Ovary (tissue), 3 donors: Measurements from ENCODE around the gene UCN.

Experiments used
- CTCF ChIP-seq, 3 donors: fragments of 450-650 bp in 2 of 3; fragments of 200-600 bp in 1 of 3; IDR thresholded peaks; one replicate each; pipeline versions ENCODE4 v1.5.1 to v1.8.0; 2016 to 2022; ENCODE audit warnings: antibody characterized with exemption in 3 of 3, mild to moderate bottlenecking in 1 of 3
- POLR2A ChIP-seq: fragments of 450-650 bp; IDR thresholded peaks from one replicate; pipeline ENCODE4 v1.6.1; 2017; ENCODE audit warnings: antibody characterized with exemption, mild to moderate bottlenecking, moderate library complexity
- donor health status: DM: no; HTN: no; CAD: no.

- TF ChIP-seq CTCF (IDR thresholded peaks at IDR 0.05) (no peak), POLR2A (no peak)
These were observed 45.7 kb upstream of the UCN start for GRCh38 chr2:27353762-27354596.
